Subcutaneous preadipocyte (primary cell): ENCODE measurements around the gene EIF3C. TPM values are rescaled to one million over a fixed set of nuclear protein-coding genes. Genes with fewer than 3 reads are reported as not detected.

ENCODE experiments used
- small RNA-seq: library from RNA; depleted of rRNA; stranded (forward); fragments of <200 nt; gene quantifications from one replicate; pipeline ENCODE3, GENCODE V24; 2012
- total RNA-seq: library from RNA; depleted of rRNA; stranded (reverse); fragments of >200 nt; gene quantifications from 2 replicates; pipeline ENCODE4 v1.2.3, GENCODE V29; 2012

EIF3C gene, protein sequence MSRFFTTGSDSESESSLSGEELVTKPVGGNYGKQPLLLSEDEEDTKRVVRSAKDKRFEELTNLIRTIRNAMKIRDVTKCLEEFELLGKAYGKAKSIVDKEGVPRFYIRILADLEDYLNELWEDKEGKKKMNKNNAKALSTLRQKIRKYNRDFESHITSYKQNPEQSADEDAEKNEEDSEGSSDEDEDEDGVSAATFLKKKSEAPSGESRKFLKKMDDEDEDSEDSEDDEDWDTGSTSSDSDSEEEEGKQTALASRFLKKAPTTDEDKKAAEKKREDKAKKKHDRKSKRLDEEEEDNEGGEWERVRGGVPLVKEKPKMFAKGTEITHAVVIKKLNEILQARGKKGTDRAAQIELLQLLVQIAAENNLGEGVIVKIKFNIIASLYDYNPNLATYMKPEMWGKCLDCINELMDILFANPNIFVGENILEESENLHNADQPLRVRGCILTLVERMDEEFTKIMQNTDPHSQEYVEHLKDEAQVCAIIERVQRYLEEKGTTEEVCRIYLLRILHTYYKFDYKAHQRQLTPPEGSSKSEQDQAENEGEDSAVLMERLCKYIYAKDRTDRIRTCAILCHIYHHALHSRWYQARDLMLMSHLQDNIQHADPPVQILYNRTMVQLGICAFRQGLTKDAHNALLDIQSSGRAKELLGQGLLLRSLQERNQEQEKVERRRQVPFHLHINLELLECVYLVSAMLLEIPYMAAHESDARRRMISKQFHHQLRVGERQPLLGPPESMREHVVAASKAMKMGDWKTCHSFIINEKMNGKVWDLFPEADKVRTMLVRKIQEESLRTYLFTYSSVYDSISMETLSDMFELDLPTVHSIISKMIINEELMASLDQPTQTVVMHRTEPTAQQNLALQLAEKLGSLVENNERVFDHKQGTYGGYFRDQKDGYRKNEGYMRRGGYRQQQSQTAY
- total RNA-seq, result 112 and 118 TPM in 2 replicates

DNA sequence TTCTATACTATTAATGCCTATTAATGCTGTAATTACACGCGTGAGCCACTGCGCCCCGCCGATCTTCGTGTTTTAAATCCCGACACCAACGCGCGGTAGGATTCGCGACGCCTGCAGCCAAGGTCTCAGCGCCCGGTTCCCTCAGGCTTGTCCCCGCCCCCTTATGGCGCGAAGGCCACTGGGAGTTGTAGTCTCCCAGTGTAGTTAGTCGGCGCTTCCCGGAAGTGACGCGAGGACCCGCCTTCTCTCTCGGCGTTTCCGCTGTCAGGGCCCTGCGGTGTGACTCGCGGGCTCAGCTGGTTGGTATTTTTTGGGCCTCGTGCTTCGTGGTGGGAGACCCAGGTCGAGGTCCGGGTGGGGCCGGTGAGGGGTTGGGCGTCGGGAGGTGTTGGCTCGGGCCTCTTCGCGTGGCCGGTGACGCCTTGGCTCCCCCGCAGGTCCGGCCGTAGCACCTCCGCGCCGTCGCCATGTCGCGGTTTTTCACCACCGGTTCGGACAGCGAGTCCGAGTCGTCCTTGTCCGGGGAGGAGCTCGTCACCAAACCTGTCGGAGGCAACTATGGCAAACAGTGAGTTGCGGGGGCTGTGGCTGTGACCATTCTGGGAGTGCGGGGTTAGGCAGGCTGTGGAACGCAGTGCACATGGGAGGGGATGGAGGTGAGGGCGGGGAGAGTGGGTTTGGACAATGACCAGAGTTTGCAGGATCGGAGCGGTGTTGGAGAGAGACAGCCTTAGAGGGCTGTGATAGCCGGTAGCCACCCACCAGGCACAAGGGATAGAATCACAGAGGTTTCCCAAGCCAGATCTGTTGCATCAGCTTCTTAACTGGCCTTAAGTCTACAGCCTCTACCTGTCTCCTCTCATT, at the start of gene EIF3C:
EIF3C (plus strand) TSS at position 245 of the 864 bp plus-strand sequence; CDS start at position 468, 223 bp downstream.

DNA sequence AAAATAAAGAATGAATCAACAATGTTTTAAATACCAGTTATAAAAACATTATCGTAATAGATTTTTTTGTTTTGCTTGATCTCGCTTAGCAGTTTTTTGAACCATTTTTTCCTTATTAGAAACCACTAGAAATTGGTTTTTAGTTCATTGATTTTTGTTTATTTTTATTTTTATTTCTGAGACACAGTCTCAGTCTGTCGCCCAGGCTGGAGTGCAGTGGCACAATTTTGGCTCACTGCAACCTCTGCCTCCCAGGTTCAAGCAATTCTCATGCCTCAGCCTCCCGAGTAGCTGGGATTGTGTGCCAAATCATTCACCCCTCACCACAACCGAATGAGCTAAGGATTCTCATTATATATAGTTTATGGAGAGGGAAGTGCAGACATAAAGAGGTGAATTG, 40.2 kb downstream of the EIF3C start, which contains the start of gene NPIPB9:
NPIPB9 (plus strand) TSS at position 301 of the 400 bp plus-strand sequence.

Small RNAs within 50 kb of the gene (small RNA-seq; reads per million reads assigned to genes)
- not detected for gene MIR6862-2

Other genes with a start within 250 kb of the EIF3C start
- gene NPIPB7, start 239.1 kb upstream of the EIF3C start, total RNA-seq, result not detected in 2 replicates
- gene CLN3, start 219.4 kb upstream of the EIF3C start, total RNA-seq, result 13.2 and 14.3 TPM in 2 replicates
- gene APOBR, start 216.8 kb upstream of the EIF3C start, total RNA-seq, result not detected in 2 replicates
- gene IL27, start 204.6 kb upstream of the EIF3C start, total RNA-seq, result not detected in 2 replicates
- gene NUPR1, start 172.5 kb upstream of the EIF3C start, total RNA-seq, result 7.2 and 11.0 TPM in 2 replicates
- 8.8 and 9.0 TPM in 2 replicates for gene SGF29, start 157.5 kb upstream of the EIF3C start, total RNA-seq
- not detected in 2 replicates for gene SULT1A2, start 114.4 kb upstream of the EIF3C start, total RNA-seq
- gene SULT1A1, start 101.4 kb upstream of the EIF3C start, total RNA-seq, result 0.20 and 0.37 TPM in 2 replicates
- 0.39 TPM in 1 of 2 replicates, not detected in the other for gene NPIPB8, start 73.4 kb upstream of the EIF3C start, total RNA-seq
- gene NPIPB9, start 40.3 kb downstream of the EIF3C start, total RNA-seq, result 2.2 and 2.7 TPM in 2 replicates
- 42.6 and 50.2 TPM in 2 replicates for gene ATXN2L, start 111.5 kb downstream of the EIF3C start, total RNA-seq
- gene TUFM, start 134.9 kb downstream of the EIF3C start, total RNA-seq, result 125 and 139 TPM in 2 replicates
- gene SH2B1, start 152.4 kb downstream of the EIF3C start, total RNA-seq, result 10.7 and 19.4 TPM in 2 replicates
- 0.20 and 0.37 TPM in 2 replicates for gene ATP2A1, start 167.0 kb downstream of the EIF3C start, total RNA-seq
- 17.3 and 20.5 TPM in 2 replicates for gene RABEP2, start 213.8 kb downstream of the EIF3C start, total RNA-seq
- gene CD19, start 220.5 kb downstream of the EIF3C start, total RNA-seq, result not detected in 2 replicates
- gene NFATC2IP, start 239.5 kb downstream of the EIF3C start, total RNA-seq, result 20.2 and 29.3 TPM in 2 replicates